Measurements from ENCODE around the gene DAW1.

The DAW1 gene

DNA sequence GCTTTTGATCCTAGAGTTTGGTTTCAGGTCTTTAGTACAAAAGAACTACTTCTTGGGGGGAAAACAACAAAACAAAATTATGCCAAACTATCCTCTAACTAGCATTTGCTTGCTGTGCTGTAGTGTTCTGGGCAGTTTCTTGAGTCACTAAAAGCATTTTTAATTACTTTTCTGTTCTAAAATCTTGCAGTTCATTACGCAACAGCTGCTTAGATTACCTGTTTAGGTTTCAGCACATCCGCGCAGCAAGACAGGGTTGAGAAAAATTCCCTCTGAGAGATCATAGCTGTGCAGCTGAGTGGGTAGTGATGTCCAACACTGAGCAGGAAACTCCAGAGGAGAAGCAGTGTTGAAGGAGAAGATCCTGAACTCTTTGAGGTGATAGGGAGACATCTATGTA is 9.0 kb downstream of the DAW1 start:
- Histone ChIP-seq H3K4me1 (ENCODE audit: low read length) (no peaks in the 10 kb centered on the region), H3K27me3 (ENCODE audit: low read depth, low read length) (no peaks in the 10 kb centered on the region), H3K79me2 (ENCODE audit: low read length) (no peaks in the 10 kb centered on the region), H3K27ac (ENCODE audit: low read length) (no peak overlapping the region), H3K4me2 (ENCODE audit: low read length) (no peak overlapping the region), H3K9me3 (ENCODE audit: insufficient read depth, low read length) (no peaks in the 10 kb centered on the region), H3K9ac (ENCODE audit: low read length) (no peak overlapping the region), H3K36me3 (replicated peaks; ENCODE audit: low read depth, low read length) (no peaks in the 10 kb centered on the region), H4K20me1 (ENCODE audit: insufficient read depth, low read length) (no peaks in the 10 kb centered on the region), H3K4me3 (ENCODE audit: low read length) (no peak overlapping the region), H2AFZ (ENCODE audit: low read depth, low read length) (no peak overlapping the region)
- TF ChIP-seq, protein P1, sequence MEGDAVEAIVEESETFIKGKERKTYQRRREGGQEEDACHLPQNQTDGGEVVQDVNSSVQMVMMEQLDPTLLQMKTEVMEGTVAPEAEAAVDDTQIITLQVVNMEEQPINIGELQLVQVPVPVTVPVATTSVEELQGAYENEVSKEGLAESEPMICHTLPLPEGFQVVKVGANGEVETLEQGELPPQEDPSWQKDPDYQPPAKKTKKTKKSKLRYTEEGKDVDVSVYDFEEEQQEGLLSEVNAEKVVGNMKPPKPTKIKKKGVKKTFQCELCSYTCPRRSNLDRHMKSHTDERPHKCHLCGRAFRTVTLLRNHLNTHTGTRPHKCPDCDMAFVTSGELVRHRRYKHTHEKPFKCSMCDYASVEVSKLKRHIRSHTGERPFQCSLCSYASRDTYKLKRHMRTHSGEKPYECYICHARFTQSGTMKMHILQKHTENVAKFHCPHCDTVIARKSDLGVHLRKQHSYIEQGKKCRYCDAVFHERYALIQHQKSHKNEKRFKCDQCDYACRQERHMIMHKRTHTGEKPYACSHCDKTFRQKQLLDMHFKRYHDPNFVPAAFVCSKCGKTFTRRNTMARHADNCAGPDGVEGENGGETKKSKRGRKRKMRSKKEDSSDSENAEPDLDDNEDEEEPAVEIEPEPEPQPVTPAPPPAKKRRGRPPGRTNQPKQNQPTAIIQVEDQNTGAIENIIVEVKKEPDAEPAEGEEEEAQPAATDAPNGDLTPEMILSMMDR (IDR thresholded peaks at IDR 0.05; ENCODE audit: low read depth, low read length): no peak
- no peak for TF ChIP-seq EZH2phosphoT487 (IDR thresholded peaks at IDR 0.05; ENCODE audit: low read depth)

DNA sequence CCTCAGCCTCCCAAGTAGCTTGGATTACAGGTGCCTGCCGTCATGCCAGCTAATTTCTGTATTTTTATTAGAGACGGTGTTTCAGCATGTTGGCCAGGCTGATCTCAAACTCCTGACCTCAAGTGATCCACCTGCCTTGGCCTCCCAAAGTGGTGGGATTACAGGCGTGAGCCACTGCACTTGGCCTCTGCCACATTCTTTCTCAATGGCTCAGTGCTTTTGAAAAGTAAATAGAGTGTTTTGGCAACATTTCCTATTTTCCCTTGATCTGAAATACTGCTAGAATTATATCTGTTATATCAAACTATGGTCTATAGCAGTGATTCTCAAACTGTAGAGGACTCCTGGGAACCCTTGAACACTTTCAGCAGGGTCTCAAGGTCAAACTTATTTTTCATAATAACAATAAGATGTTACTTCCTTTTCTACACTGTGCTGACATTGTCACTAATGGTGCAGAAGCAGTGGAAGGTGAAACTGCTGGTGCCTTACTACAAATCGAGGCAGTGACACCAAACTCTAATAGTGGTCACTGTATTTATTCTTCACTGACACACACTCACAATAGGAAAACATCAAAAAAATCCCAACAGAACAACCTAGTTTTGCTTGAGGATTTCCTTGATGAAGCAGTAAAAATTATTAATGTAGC is 10.6 kb downstream of the DAW1 start:
- no peaks in the 10 kb centered on the region for H3K79me2 ChIP-seq (ENCODE audit: low read length)
- no peak overlapping the region for H3K4me2 ChIP-seq (ENCODE audit: low read length)
- no peak overlapping the region for H3K4me3 ChIP-seq (ENCODE audit: low read length)
- H3K27ac ChIP-seq (ENCODE audit: low read length): no peak overlapping the region
- no peaks in the 10 kb centered on the region for H3K4me1 ChIP-seq (ENCODE audit: low read length)
- H3K9me3 ChIP-seq (ENCODE audit: insufficient read depth, low read length): no peaks in the 10 kb centered on the region
- no peak overlapping the region for H2AFZ ChIP-seq (ENCODE audit: low read depth, low read length)
- H3K9ac ChIP-seq (ENCODE audit: low read length): no peak overlapping the region
- no peaks in the 10 kb centered on the region for H3K27me3 ChIP-seq (ENCODE audit: low read depth, low read length)
- TF ChIP-seq, protein P1 (IDR thresholded peaks at IDR 0.05; ENCODE audit: low read depth, low read length): no peak
- no peak for TF ChIP-seq EZH2phosphoT487 (IDR thresholded peaks at IDR 0.05; ENCODE audit: low read depth)
- no peaks in the 10 kb centered on the region for H3K36me3 ChIP-seq (replicated peaks; ENCODE audit: low read depth, low read length)
- H4K20me1 ChIP-seq (ENCODE audit: insufficient read depth, low read length): no peaks in the 10 kb centered on the region

DNA sequence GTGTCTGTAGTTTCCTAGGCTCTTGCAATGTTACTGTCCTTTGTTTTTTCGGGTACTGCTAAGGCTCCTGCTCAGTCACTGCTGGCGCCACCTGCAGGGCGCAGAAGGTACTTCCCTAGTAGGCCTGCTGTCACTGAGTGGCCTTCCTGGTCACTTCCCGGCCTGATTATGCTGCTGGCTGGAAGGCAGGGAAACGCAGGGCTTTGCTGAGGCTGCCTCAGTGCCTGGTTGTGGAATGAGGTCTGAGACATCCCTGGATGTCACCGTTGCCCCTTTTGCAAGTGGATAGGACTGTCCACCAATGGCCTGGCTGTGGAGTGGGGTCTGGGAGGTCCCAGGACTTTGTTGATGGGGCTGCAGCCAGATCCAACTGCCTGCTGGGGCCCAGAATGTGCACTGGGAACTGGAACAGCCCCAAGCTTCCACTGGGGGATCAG is 13.1 kb downstream of the DAW1 start:
- Histone ChIP-seq H3K9me3 (ENCODE audit: insufficient read depth, low read length) (no peaks in the 10 kb centered on the region), H3K27me3 (ENCODE audit: low read depth, low read length) (no peaks in the 10 kb centered on the region), H3K4me2 (ENCODE audit: low read length) (peak overlapping the region; percentile 41; the same call in 1 of the 2 replicates), H3K9ac (ENCODE audit: low read length) (no peak overlapping the region), H3K4me1 (ENCODE audit: low read length) (no peaks in the 10 kb centered on the region), H3K79me2 (ENCODE audit: low read length) (no peaks in the 10 kb centered on the region), H3K36me3 (replicated peaks; ENCODE audit: low read depth, low read length) (no peaks in the 10 kb centered on the region), H3K27ac (ENCODE audit: low read length) (no peak overlapping the region), H4K20me1 (ENCODE audit: insufficient read depth, low read length) (no peaks in the 10 kb centered on the region), H3K4me3 (ENCODE audit: low read length) (no peak overlapping the region), H2AFZ (ENCODE audit: low read depth, low read length) (no peak overlapping the region)
- TF ChIP-seq, protein P1 (IDR thresholded peaks at IDR 0.05; ENCODE audit: low read depth, low read length): peak; percentile 68
- no peak for TF ChIP-seq EZH2phosphoT487 (IDR thresholded peaks at IDR 0.05; ENCODE audit: low read depth)

DNA sequence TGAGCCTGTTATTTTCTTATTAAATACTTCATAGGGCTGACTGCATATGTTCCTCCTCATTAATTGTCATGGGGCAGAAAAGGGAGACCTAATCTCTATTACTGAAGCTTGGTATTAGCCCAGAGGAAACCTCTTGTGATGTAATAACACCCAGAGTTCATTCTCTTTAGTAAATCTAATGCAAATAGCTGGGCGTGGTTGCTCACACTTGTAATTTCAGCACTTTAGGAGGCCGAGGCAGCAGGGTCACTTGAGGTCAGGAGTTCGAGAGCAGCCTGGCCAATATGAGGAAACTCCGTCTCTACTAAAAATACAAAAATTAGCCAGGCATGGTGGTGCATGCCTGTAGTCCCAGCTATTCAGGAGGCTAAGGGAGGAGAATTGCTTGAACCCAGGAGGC is 14.7 kb downstream of the DAW1 start:
- no peaks in the 10 kb centered on the region for H4K20me1 ChIP-seq (ENCODE audit: insufficient read depth, low read length)
- no peak overlapping the region for H2AFZ ChIP-seq (ENCODE audit: low read depth, low read length)
- H3K27me3 ChIP-seq (ENCODE audit: low read depth, low read length): no peaks in the 10 kb centered on the region
- H3K79me2 ChIP-seq (ENCODE audit: low read length): no peaks in the 10 kb centered on the region
- H3K27ac ChIP-seq (ENCODE audit: low read length): no peak overlapping the region
- H3K4me3 ChIP-seq (ENCODE audit: low read length): no peak overlapping the region
- no peak overlapping the region for H3K9ac ChIP-seq (ENCODE audit: low read length)
- H3K4me2 ChIP-seq (ENCODE audit: low read length): no peak overlapping the region
- H3K9me3 ChIP-seq (ENCODE audit: insufficient read depth, low read length): no peaks in the 10 kb centered on the region
- H3K4me1 ChIP-seq (ENCODE audit: low read length): no peaks in the 10 kb centered on the region
- no peak for TF ChIP-seq EZH2phosphoT487 (IDR thresholded peaks at IDR 0.05; ENCODE audit: low read depth)
- TF ChIP-seq, protein P1 (IDR thresholded peaks at IDR 0.05; ENCODE audit: low read depth, low read length): no peak
- no peaks in the 10 kb centered on the region for H3K36me3 ChIP-seq (replicated peaks; ENCODE audit: low read depth, low read length)
